GM19467 (cell line): ENCODE results near the gene NFKBIZ.
A peak's percentile ranks its signal among the peaks of the same experiment; 100 is the strongest.

Experiments used
- ATAC-seq: cut with Tn5 transposase; IDR thresholded peaks from one replicate; pipeline ENCODE4 v1.9.1; 2021; ENCODE audit warnings: mild to moderate bottlenecking, moderate library complexity; ENCODE audit not compliant: unreplicated experiment

NFKBIZ gene, protein sequence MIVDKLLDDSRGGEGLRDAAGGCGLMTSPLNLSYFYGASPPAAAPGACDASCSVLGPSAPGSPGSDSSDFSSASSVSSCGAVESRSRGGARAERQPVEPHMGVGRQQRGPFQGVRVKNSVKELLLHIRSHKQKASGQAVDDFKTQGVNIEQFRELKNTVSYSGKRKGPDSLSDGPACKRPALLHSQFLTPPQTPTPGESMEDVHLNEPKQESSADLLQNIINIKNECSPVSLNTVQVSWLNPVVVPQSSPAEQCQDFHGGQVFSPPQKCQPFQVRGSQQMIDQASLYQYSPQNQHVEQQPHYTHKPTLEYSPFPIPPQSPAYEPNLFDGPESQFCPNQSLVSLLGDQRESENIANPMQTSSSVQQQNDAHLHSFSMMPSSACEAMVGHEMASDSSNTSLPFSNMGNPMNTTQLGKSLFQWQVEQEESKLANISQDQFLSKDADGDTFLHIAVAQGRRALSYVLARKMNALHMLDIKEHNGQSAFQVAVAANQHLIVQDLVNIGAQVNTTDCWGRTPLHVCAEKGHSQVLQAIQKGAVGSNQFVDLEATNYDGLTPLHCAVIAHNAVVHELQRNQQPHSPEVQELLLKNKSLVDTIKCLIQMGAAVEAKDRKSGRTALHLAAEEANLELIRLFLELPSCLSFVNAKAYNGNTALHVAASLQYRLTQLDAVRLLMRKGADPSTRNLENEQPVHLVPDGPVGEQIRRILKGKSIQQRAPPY

DNA sequence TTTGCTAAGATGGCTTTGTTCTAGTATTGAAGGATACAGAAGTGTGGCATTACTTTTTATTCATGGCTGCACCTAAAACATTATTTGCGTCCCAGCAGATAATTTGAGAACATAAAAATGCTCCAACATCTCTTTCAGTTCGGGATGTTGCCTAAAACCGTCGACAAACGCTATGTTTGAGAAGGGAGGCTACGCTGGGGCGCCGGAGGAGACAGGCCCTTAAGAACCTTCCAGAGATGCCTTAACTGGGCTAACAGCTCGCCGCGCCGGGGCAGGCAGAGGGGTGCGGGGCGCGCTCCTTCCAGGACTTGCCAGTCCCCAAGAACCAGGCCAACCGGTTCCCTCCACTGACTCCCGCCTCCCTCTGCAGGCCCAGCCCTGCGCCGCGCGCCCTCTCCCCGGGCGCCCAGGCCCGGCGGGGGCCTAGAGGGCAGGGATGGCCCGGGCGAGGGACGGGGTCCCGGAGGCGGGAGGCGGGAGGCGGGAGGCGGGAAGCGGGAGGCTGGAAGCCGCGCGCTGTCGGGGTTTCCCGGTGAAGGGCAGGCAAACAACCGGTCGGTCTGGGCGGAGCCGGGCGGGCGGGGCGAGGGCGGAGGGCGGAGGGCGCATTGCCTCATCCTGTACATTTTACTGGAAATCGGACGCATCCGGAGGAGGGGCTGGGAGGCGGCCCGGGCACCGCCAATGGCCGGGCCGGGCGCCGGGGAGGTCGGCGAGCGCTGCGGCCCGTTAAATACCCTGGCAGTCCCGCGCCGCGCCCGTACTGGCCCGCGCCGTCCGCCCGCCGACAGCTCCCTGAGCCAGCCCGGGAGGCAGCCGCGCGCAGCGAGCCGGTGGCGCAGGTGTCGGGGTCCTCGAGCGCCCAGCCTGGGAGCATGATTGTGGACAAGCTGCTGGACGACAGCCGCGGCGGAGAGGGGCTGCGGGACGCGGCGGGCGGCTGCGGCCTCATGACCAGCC is at the start of gene NFKBIZ:
Gene NFKBIZ, plus strand, starts transcription at position 761 of the 960 bp plus-strand sequence. Its CDS starts 115 bp downstream, at position 876.
- peak; percentile 71 for ATAC-seq

GRCh38 chr3:101801174-101801573 is 48.1 kb upstream of the NFKBIZ start:
- no peak for ATAC-seq

- no peak for ATAC-seq
These were observed 47.1 kb upstream of the NFKBIZ start for GRCh38 chr3:101802179-101802578.

- peak; percentile 92 for ATAC-seq
These were observed 46.0 kb upstream of the NFKBIZ start for GRCh38 chr3:101803173-101803782.

- ATAC-seq: no peak
These were observed 45.4 kb upstream of the NFKBIZ start for GRCh38 chr3:101803939-101804338.

GRCh38 chr3:101806491-101806890 is 42.8 kb upstream of the NFKBIZ start:
- ATAC-seq: no peak

DNA sequence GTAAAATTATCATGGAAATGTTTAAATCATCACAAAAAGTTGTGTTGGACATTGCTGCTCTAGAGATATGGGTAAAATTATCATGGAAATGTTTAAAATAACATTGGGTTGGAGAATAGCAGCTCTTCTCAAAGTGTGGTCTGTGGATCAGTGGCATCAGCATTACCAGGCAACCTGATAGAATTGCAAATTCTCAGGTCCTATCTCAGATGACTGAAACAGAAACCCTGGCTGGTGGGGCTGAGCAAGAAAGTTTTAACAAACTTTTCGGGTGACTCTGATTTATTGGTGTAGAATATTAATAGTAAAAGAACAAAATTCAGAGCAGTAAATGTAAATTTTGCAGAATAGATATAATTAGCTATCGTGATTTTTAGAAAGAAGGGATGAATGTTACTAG is 41.4 kb upstream of the NFKBIZ start:
- ATAC-seq: peak; percentile 46

DNA sequence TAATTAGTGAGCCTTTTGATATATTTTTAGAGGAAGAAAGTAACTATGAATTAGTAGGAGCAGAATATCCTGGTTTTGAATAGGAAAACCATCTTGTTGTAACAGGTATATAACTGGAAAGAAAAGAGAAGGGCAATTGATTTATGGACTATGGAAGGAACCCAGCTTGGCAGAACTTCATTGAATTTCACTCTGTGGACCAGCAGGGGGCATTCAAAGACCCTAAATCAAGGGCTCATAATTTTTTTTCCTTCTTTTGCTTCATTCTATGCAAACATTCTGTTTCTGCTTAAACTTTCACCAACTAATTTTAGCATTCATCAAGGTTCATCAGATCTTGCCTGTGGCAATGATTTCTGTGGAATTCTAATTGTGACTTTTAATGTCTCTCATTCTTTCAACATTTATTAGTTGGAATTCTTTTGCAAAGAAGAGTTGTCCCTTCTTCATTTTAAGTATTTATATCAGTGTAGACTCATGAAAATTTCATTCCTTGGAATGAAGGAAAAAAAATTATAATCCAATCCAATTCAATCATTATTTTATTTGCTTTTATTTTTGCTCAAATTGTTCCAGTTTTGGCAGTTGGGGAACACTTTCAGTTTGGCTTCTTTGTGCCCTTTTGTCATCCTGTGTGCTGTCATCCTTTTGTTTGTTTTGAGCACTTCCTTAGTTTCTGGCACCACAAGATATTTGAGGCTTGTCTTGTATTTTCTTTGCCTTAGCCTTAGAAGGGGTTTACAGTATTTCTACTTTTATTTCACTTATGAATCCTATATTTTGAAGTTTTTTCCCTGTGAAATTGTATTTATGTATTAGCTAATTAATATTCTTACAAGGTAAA is 39.9 kb upstream of the NFKBIZ start:
- ATAC-seq: no peak

DNA sequence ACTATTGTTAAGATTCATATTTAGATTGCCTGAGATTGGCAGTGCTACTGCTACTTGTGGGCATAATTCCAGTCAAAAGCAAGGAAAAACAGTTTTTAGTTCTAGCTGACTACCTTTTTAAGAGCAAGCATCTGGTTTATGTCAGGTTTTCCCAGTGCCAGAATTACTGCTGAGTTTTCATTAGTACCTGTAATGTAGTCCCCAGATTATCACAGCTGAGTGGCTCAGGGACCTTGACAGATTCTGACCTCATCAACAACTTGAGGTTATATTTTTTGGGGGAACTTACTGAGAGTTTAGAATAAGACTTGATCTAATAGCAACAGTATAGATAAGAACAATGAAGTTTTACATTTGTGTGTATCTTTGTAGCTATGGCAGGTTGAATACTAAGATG is 39.3 kb upstream of the NFKBIZ start:
- no peak for ATAC-seq

DNA sequence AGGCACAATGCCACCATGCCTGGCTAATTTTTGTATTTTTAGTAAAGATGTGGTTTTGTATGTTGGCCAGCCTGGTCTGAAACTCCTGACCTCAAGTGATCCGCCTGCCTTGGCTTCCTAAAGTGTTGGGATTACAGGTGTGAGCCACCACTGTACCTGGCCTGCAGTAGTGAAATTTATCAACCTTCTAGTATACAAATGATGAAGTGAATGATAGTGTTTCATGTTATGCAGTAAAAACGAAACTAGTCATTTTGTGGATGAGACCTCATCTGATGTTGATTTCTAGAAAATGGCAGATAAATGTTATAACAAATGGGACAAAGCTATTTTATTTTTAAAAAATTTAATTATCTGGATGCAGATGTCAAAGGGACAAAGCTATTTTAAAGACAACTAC is 37.4 kb upstream of the NFKBIZ start:
- no peak for ATAC-seq

GRCh38 chr3:101812895-101813294 is 36.4 kb upstream of the NFKBIZ start:
- no peak for ATAC-seq

GRCh38 chr3:101813817-101814440 is 35.4 kb upstream of the NFKBIZ start:
- no peak for ATAC-seq

GRCh38 chr3:101814835-101815234 is 34.5 kb upstream of the NFKBIZ start:
- ATAC-seq: no peak

- no peak for ATAC-seq
These were observed 32.8 kb upstream of the NFKBIZ start for GRCh38 chr3:101816215-101817149.

GRCh38 chr3:101817992-101818391 is 31.3 kb upstream of the NFKBIZ start:
- ATAC-seq: no peak

- ATAC-seq: no peak
These were observed 29.6 kb upstream of the NFKBIZ start for GRCh38 chr3:101819649-101820206.

DNA sequence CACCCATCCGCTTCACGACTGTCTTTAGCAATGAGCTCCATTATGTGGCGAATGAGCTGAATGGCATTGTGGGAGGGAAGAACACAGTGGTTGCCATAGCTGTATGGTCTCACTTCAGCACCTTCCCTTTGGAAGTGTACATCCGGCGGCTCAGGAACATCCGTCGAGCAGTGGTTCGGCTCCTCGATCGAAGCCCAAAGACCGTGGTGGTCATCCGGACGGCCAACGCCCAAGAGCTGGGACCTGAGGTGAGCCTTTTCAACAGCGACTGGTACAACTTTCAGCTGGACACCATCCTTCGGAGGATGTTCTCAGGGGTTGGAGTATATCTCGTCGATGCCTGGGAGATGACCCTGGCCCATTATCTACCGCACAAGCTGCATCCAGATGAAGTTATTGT is 27.8 kb upstream of the NFKBIZ start:
- no peak for ATAC-seq

- ATAC-seq: no peak
These were observed 25.8 kb upstream of the NFKBIZ start for GRCh38 chr3:101823525-101823924.
